IMR-90 (cell line): ENCODE measurements around the gene QKI. TPM values are rescaled to one million over a fixed set of nuclear protein-coding genes. Genes with fewer than 3 reads are reported as not detected.

Source experiments
- ATAC-seq: fragments of 200-7000 bp; cut with Tn5 transposase; 2 replicates; pipeline ENCODE4 v1.9.1; 2020; ENCODE audit warnings: low read depth, mild to moderate bottlenecking, moderate library complexity
- BruUV-seq: library from RNA; stranded (reverse); fragments of 400-500 nt; replicated peaks from 2 replicates; lab custom pipeline; 2021; lab: Mats Ljungman, UMichigan
- CTCF ChIA-PET: fragments of 300-600 bp; formaldehyde crosslinking; extraction: SDS; loops from one replicate; lab custom pipeline; 2021; ENCODE audit warnings: antibody characterized with exemption; lab: Yijun Ruan, JAX
- POLR2A ChIA-PET: fragments of 300-600 bp; sonication (Branson Sonifier 250); formaldehyde crosslinking; loops from one replicate; lab custom pipeline; 2022; ENCODE audit warnings: antibody characterized with exemption; ENCODE audit not compliant: unreplicated experiment; lab: Charles Lee
- DNase-seq: peaks from one replicate; pipeline ENCODE4 v3.0.0; 2013
- H2AFZ ChIP-seq: replicated peaks from 2 replicates; pipeline ENCODE3; 2013; ENCODE audit warnings: low read length, mild to moderate bottlenecking; ENCODE audit not compliant: poor library complexity
- H2AK5ac ChIP-seq: 2 replicates; pipeline ENCODE4 v1.6.1; 2013; ENCODE audit warnings: low read depth, low read length, inconsistent platforms
- H2AK9ac ChIP-seq: replicated peaks from 2 replicates; pipeline ENCODE3; 2013; ENCODE audit warnings: mild to moderate bottlenecking, low read depth, low read length, moderate library complexity; ENCODE audit not compliant: poor library complexity
- H2BK120ac ChIP-seq: 2 replicates; pipeline ENCODE4 v1.6.1; 2013; ENCODE audit warnings: low read depth, low read length, inconsistent platforms
- H2BK15ac ChIP-seq: 3 replicates; pipeline ENCODE4 v1.6.1; 2013; ENCODE audit warnings: low read depth, low read length, inconsistent platforms
- H2BK20ac ChIP-seq: 2 replicates; pipeline ENCODE4 v1.6.1; 2013; ENCODE audit warnings: low read depth, mild to moderate bottlenecking, inconsistent platforms, low read length, moderate library complexity
- H2BK5ac ChIP-seq: 2 replicates; pipeline ENCODE4 v1.6.1; 2013; ENCODE audit warnings: mild to moderate bottlenecking, low read depth, low read length, inconsistent platforms; ENCODE audit not compliant: poor library complexity, severe bottlenecking
- H3K14ac ChIP-seq: replicated peaks from 2 replicates; pipeline ENCODE4 v1.6.1; 2013; ENCODE audit warnings: low read depth, low read length, inconsistent platforms
- H3K18ac ChIP-seq: 2 replicates; pipeline ENCODE4 v1.6.1; 2013; ENCODE audit warnings: low read depth, low read length, control low read depth
- H3K23ac ChIP-seq: 2 replicates; pipeline ENCODE4 v1.6.1; 2013; ENCODE audit warnings: low read depth, low read length, inconsistent platforms
- H3K27ac ChIP-seq: 2 replicates; pipeline ENCODE4 v1.5.1; 2013; ENCODE audit warnings: mild to moderate bottlenecking, control low read depth, low read length; ENCODE audit not compliant: insufficient read depth
- H3K27me3 ChIP-seq: 2 replicates; pipeline ENCODE4 v1.6.1; 2013; ENCODE audit warnings: low read length; ENCODE audit not compliant: control insufficient read depth, insufficient read depth
- H3K36me3 ChIP-seq: 2 replicates; pipeline ENCODE4 v1.6.1; 2013; ENCODE audit warnings: low read length, mixed read lengths; ENCODE audit not compliant: control insufficient read depth, insufficient read depth
- H3K4ac ChIP-seq: 2 replicates; pipeline ENCODE4 v1.6.1; 2013; ENCODE audit warnings: low read depth, low read length, inconsistent platforms
- H3K4me1 ChIP-seq: 2 replicates; pipeline ENCODE4 v1.6.1; 2013; ENCODE audit warnings: low read length, mixed read lengths; ENCODE audit not compliant: control insufficient read depth, insufficient read depth
- H3K4me2 ChIP-seq: 2 replicates; pipeline ENCODE4 v1.6.1; 2013; ENCODE audit warnings: low read depth, mild to moderate bottlenecking, control low read depth, low read length, moderate library complexity
- H3K4me3 ChIP-seq: 2 replicates; pipeline ENCODE4 v1.5.1; 2013; ENCODE audit warnings: low read depth, mild to moderate bottlenecking, control low read depth, low read length, moderate library complexity; ENCODE audit not compliant: insufficient read depth
- H3K56ac ChIP-seq: 2 replicates; pipeline ENCODE4 v1.6.1; 2013; ENCODE audit warnings: low read length, inconsistent platforms; ENCODE audit not compliant: insufficient read depth; ENCODE audit errors: extremely low read depth
- H3K79me1 ChIP-seq, 2 experiments: 2 replicates each; pipeline ENCODE4 v1.6.1; 2013; ENCODE audit warnings: low read length in 2 of 2, inconsistent platforms in 1 of 2, low read depth in 1 of 2
- H3K9ac ChIP-seq: 2 replicates; pipeline ENCODE4 v1.6.1; 2013; ENCODE audit warnings: low read depth, low read length, control low read depth
- H3K9me1 ChIP-seq: 2 replicates; pipeline ENCODE4 v1.6.1; 2013; ENCODE audit warnings: low read length, inconsistent platforms; ENCODE audit not compliant: insufficient read depth
- H3K9me3 ChIP-seq: 2 replicates; pipeline ENCODE4 v1.6.1; 2013; ENCODE audit warnings: low read length; ENCODE audit not compliant: control insufficient read depth, insufficient read depth
- H4K20me1 ChIP-seq: 2 replicates; pipeline ENCODE4 v1.6.1; 2013; ENCODE audit warnings: low read length, inconsistent platforms; ENCODE audit not compliant: insufficient read depth
- H4K5ac ChIP-seq: 2 replicates; pipeline ENCODE4 v1.6.1; 2013; ENCODE audit warnings: mild to moderate bottlenecking, low read depth, low read length, control low read depth
- H4K8ac ChIP-seq, 2 experiments: 2 replicates each; pipeline ENCODE4 v1.6.1; 2013; ENCODE audit warnings: low read depth in 2 of 2, low read length in 2 of 2, control low read depth in 1 of 2, inconsistent platforms in 1 of 2
- H4K91ac ChIP-seq: 2 replicates; pipeline ENCODE4 v1.6.1; 2013; ENCODE audit warnings: low read depth, low read length, inconsistent platforms; ENCODE audit not compliant: insufficient read depth
- BHLHE40 ChIP-seq: fragments of 150-350 bp; IDR thresholded peaks from 2 replicates; pipeline ENCODE4 v1.6.1; 2016; ENCODE audit warnings: mild to moderate bottlenecking, low read depth, low read length
- CEBPB ChIP-seq: IDR thresholded peaks from 2 replicates; pipeline ENCODE4 v1.6.1; 2012; ENCODE audit warnings: low read depth, low read length, improper control_type of control experiment
- CHD1 ChIP-seq: IDR thresholded peaks from 2 replicates; pipeline ENCODE4 v1.6.1; 2012; ENCODE audit warnings: low read depth, low read length, improper control_type of control experiment
- CTCF ChIP-seq: conservative IDR thresholded peaks from 2 replicates; pipeline ENCODE4 v1.5.1; 2012; ENCODE audit warnings: mild to moderate bottlenecking, low read depth, low read length, improper control_type of control experiment
- FOS ChIP-seq: fragments of 150-350 bp; IDR thresholded peaks from 2 replicates; pipeline ENCODE4 v1.6.1; 2016; ENCODE audit warnings: low read depth, low read length
- MAFK ChIP-seq: IDR thresholded peaks from 2 replicates; pipeline ENCODE4 v1.6.1; 2012; ENCODE audit warnings: low read depth, low read length, improper control_type of control experiment
- MAZ ChIP-seq: IDR thresholded peaks from 2 replicates; pipeline ENCODE4 v1.6.1; 2012; ENCODE audit warnings: low read depth, mild to moderate bottlenecking, low read length, improper control_type of control experiment, moderate library complexity, borderline replicate concordance
- MXI1 ChIP-seq: IDR thresholded peaks from 2 replicates; pipeline ENCODE4 v1.6.1; 2012; ENCODE audit warnings: low read depth, mild to moderate bottlenecking, low read length, moderate library complexity, borderline replicate concordance
- NFE2L2 ChIP-seq: fragments of 150-350 bp; IDR thresholded peaks from 2 replicates; pipeline ENCODE4 v1.6.1; 2016; ENCODE audit warnings: low read depth, mild to moderate bottlenecking, low read length
- POLR2A ChIP-seq: IDR thresholded peaks from 2 replicates; pipeline ENCODE4 v1.6.1; 2012; ENCODE audit warnings: mild to moderate bottlenecking, low read depth, low read length
- RAD21 ChIP-seq: IDR thresholded peaks from 2 replicates; pipeline ENCODE4 v1.6.1; 2012; ENCODE audit warnings: low read length, improper control_type of control experiment
- RCOR1 ChIP-seq: IDR thresholded peaks from 2 replicates; pipeline ENCODE4 v1.6.1; 2012; ENCODE audit warnings: mild to moderate bottlenecking, low read length, improper control_type of control experiment; ENCODE audit not compliant: insufficient replicate concordance
- RFX5 ChIP-seq: IDR thresholded peaks from 2 replicates; pipeline ENCODE4 v1.8.0; 2012; ENCODE audit warnings: low read depth, mild to moderate bottlenecking, low read length, moderate library complexity
- SMC3 ChIP-seq: fragments of 150-350 bp; IDR thresholded peaks from 2 replicates; pipeline ENCODE4 v1.6.1; 2016; ENCODE audit warnings: low read depth, mild to moderate bottlenecking, antibody characterized with exemption, low read length, moderate library complexity
- WGBS, 2 experiments: methylation state at CpG; one replicate each; pipeline versions ENCODE4 v1.1.5 to v1.1.7; 2013; ENCODE audit warnings: missing lambda C conversion rate in 2 of 2; ENCODE audit not compliant: insufficient read length in 1 of 2; ENCODE audit errors: extremely low coverage in 2 of 2; 5-methylcytosine and 5-hydroxymethylcytosine counted together
- dilution Hi-C: fragments of 300-500 bp; cut with HindIII; formaldehyde crosslinking; loops from one replicate; pipeline ENCODE4 v1.14.3; 2018; ENCODE audit warnings: low sequenced_read_pairs; ENCODE audit not compliant: unreplicated experiment
- in situ Hi-C: fragments of 300-500 bp; cut with MboI; formaldehyde crosslinking; loops from 3 replicates; pipeline ENCODE4 v1.14.3; 2019; ENCODE audit warnings: low sequenced_read_pairs, inconsistent platforms, mixed read lengths
- intact Hi-C: fragments of 100-400 bp; cut with micrococcal nuclease; formaldehyde crosslinking; loops from 2 replicates; pipeline ENCODE4 v1.10.0; 2022
- polyA plus RNA-seq, 3 experiments: library from polyadenylated mRNA; depleted of rRNA; stranded (reverse); fragments of >200 nt; gene quantifications; 2 replicates each; pipeline ENCODE4 v1.2.3, GENCODE V29; 2012; ENCODE audit warnings: low replicate concordance in 1 of 3
- total RNA-seq: library from RNA; depleted of rRNA; stranded (reverse); fragments of >200 nt; gene quantifications from 2 replicates; pipeline ENCODE4 v1.2.3, GENCODE V29; 2012
- TF ChIP-seq, protein P1 (sequence below): fragments of 150-350 bp; IDR thresholded peaks from 2 replicates; pipeline ENCODE4 v1.6.1; 2016; ENCODE audit warnings: low read depth, mild to moderate bottlenecking, low read length, moderate library complexity, borderline replicate concordance
- TF ChIP-seq, protein P2 (sequence below): fragments of 150-350 bp; IDR thresholded peaks from 2 replicates; pipeline ENCODE4 v1.6.1; 2017; ENCODE audit warnings: mild to moderate bottlenecking, antibody characterized with exemption, low read length, low read depth

Gene QKI
- total and polyA plus RNA-seq, 2 of the 4 experiments (the other 2 are of a cell fraction): 112 to 232 TPM

GRCh38 chr6:163460307-163460782, 45.8 kb downstream of the QKI start:
- in situ Hi-C loops: no loop called here
- Histone ChIP-seq H4K8ac (peak overlapping the region in 1 of 2 experiments; percentile 0; a peak in 1 of 4 replicates), H3K27me3 (no peaks in the 10 kb centered on the region), H3K23ac (peak overlapping the region; percentile 7; the same call in 1 of the 2 replicates), H3K9me3 (no peaks in the 10 kb centered on the region), H4K5ac (peak overlapping the region; percentile 49; the same call in 1 of the 2 replicates), H3K18ac (peak overlapping the region; percentile 79; the same call in 1 of the 2 replicates), H4K20me1 (peaks cover 62% of the 10 kb centered on the region), H3K9me1 (peaks cover 10% of the 10 kb centered on the region), H2BK5ac (peak overlapping the region; percentile 5), H3K4me1 (peaks cover 15% of the 10 kb centered on the region), H3K36me3 (peaks cover 1% of the 10 kb centered on the region; the same call in 1 of the 2 replicates), H3K9ac (peak overlapping the region; percentile 29; the same call in 1 of the 2 replicates), H2AK5ac (no peak overlapping the region), H3K4me2 (peak overlapping the region; percentile 100), H3K14ac (peak overlapping the region; percentile 4), H3K4me3 (peak overlapping the region; percentile 62), H3K56ac (0 out of 2 replicates have a peak overlapping the region, but pooled peaks have one; percentile 10), H3K4ac (no peak overlapping the region), H3K27ac (no peak overlapping the region; the same call in 1 of the 2 replicates), H2AK9ac (no peak overlapping the region), H2BK20ac (no peak overlapping the region), H2BK120ac (peak overlapping the region; percentile 7; the same call in 1 of the 2 replicates), H2AFZ (no peak overlapping the region), H2BK15ac (no peak overlapping the region), H4K91ac (no peak overlapping the region), H3K79me1 (peaks cover 24 to 49% of the 10 kb centered on the region in 2 experiments)
- DNase-seq (peak; percentile 42), ATAC-seq (no peak; the same call in 1 of the 2 replicates)
- no TSS peak for BruUV-seq
- ChIA-PET POLR2A (no interaction called here), CTCF (no interaction called here)
- dilution Hi-C loops: no loop called here
- intact Hi-C loops: no loop called here
- WGBS, 2 experiments: no CpG with 5 or more reads among the region's 5 CpGs
- TF ChIP-seq RFX5: no peak
- TF ChIP-seq MAZ: no peak
- TF ChIP-seq CHD1: no peak
- no peak for TF ChIP-seq NFE2L2
- TF ChIP-seq BHLHE40: no peak
- TF ChIP-seq MXI1: no peak
- TF ChIP-seq FOS: no peak
- TF ChIP-seq, protein P1, sequence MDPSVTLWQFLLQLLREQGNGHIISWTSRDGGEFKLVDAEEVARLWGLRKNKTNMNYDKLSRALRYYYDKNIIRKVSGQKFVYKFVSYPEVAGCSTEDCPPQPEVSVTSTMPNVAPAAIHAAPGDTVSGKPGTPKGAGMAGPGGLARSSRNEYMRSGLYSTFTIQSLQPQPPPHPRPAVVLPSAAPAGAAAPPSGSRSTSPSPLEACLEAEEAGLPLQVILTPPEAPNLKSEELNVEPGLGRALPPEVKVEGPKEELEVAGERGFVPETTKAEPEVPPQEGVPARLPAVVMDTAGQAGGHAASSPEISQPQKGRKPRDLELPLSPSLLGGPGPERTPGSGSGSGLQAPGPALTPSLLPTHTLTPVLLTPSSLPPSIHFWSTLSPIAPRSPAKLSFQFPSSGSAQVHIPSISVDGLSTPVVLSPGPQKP: no peak
- TF ChIP-seq CTCF: no peak
- no peak for TF ChIP-seq RAD21
- TF ChIP-seq, protein P2, sequence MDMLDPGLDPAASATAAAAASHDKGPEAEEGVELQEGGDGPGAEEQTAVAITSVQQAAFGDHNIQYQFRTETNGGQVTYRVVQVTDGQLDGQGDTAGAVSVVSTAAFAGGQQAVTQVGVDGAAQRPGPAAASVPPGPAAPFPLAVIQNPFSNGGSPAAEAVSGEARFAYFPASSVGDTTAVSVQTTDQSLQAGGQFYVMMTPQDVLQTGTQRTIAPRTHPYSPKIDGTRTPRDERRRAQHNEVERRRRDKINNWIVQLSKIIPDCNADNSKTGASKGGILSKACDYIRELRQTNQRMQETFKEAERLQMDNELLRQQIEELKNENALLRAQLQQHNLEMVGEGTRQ: no peak
- TF ChIP-seq CEBPB: no peak
- no peak for TF ChIP-seq POLR2A
- no peak for TF ChIP-seq RCOR1
- TF ChIP-seq SMC3: no peak
- no peak for TF ChIP-seq MAFK
